Effector CD4-positive, alpha-beta T cell (primary cell): ENCODE measurements around the gene TCP11X1. TPM values are rescaled to one million over a fixed set of nuclear protein-coding genes. Genes with fewer than 3 reads are reported as not detected.
"Not testable (repeated sequence)": the region's sequence is repeated elsewhere in the genome, so short reads cannot be mapped to it uniquely, and the experiment has no call there.

ENCODE experiments used
- DNase-seq: peaks from one replicate; pipeline ENCODE4 v3.0.0-alpha.2; 2020
- total RNA-seq: gene quantifications from one replicate; lab custom pipeline; 2026; lab: John Stamatoyannopoulos, UW

The TCP11X1 gene
- not detected for total RNA-seq

DNA sequence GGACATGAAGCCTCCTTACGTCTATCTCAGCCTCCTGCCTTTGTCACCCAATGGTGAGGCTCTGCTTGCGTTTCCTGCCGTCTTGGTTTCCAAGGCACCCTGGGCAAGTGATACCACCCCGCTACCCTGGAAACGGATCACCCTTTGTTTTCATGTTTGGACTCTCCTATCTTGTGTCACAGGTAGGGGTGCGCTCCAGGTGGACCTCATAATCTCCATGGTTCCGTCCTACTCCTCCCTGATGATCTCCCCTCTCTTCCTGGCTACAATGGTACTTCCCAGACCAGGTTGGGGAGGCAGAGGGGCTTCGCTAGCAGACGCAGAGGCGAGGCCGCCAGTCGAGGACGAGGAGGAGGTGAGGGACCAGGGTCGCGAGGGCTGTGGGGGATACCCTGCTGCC lies at the start of gene TCP11X1:
TSS of gene TCP11X1 (plus strand) at position 316 of the 400 bp plus-strand sequence.
- not testable (repeated sequence) for DNase-seq

DNA sequence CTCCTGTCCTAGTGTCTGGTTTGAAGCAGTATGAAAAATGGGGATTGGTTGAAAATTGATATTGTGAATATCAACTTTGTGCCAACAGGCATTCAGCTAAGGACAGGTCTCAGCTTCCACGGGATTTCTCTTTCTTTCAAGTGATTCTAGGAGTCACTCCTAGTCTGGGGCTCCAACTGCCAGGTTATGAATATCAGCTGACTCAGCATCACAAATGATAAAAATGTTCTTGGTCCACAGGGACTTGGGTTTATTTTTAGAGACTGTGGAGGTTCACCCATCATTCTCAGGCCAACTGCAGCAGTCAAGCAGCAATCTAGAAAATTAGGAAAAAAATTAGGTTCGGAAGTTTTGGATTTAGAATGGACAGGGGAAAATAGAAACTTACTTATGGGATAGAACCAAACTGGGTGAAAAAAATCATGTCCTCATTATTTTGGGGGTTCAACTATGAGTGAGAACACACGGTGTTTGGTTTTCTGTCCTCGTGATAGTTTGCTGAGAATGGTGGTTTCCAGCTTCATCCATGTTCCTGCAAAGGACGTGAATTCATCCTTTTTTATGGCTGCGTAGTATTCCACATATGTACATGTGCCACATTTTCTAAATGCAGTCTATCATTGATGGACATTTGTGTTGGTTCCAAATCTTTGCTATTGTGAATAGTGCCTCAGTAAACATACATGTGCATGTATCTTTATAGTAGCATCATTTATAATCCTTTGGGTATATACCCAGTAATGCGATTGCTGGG lies 29.0 kb upstream of the TCP11X1 start:
- DNase-seq = no peak

DNA sequence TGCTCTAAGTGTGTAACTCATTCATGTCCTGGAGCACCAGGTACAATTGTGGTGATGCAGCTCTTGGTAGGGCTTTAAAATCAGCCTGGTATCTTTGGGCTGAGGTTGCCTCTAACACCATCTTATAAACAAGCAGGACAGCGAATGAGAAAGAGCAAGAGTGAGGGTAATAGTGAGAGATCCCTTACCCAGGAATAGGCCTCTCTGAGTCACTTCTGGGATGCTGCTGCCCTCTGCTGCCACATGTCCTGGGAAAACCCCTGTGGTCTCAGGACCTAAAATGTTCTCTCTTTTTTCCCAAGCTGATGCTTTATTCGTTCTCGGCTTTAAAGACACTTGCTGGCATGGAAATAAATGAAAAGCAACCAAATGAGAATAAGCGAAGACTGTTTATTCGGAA lies 7.2 kb upstream of the TCP11X1 start:
- not testable (repeated sequence) for DNase-seq

DNA sequence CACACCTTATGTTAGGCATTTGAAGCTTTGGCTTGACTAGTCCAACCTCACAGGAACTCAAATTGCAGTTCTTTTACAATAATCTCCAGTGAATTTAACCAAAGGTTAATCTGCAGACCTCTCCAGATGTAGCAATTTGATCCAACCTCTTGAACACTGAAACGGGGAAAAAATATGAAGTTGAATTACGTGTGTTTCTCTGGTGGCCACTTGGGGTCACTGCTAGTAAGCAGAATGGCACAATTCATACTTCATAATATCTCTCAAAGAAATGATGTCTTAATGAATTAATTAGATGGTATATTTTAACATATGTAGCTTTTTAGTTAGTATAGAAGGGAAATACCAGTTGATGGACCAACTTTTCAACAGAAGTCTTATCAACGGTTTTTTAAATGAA lies 1.4 kb downstream of the TCP11X1 start:
- not testable (repeated sequence) for DNase-seq

DNA sequence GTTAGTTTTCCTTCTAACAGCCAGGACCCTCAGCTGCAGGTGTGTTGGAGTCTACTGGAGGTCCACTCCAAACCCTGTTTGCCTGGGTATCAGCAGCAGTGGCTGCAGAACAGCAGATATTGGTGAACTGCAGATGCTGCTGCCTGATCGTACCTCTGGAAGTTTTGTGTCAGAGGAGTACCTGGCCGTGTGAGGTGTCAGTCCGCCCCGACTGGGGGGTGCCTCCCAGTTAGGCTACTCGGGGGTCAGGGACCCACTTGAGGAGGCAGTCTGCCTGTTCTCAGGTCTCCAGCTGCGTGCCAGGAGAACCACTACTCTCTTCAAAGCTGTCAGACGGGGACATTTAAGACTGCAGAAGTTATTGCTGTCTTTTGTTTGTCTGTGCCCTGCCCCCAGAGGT lies 20.6 kb downstream of the TCP11X1 start:
- DNase-seq = not testable (repeated sequence)

DNA sequence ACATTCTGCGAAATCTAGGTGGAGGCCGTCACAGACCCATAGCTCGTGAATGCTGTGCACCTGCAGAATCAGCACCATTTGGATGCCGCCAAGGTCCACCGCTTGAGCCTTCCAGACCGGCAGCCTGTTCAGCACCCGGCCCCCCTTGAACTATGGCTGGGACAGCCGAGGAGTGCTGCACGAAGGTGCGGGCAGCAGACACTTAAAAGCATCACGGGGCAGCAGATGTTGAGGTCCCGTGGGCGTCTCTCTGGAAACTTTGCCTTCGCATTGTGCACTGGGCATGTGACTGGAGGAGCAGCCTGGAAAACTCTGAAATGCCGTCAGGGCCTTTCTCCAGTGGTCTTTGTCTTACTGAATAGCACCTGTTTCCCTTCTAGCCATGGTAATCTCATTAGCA lies 25.2 kb downstream of the TCP11X1 start:
- DNase-seq = peak; percentile 1

DNA sequence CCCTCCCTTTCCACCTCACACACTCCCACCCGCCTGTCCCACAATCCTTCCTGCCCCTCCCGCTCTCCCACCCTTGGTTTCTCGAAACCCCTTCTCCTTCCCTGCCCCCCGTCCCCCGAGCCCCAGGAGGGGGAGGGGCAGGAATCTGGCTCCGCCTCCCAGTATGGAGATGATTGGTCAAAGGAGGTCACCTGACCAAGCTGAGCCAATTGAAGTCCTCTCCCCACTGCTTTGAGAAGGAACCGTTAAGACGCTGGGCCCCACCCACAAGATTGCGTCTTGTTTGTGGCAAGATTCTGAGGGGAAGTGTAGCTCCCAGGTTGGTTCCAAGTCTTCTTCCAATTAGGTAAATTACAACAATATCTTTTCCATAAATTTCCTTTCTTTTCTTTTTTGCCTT lies 31.8 kb downstream of the TCP11X1 start, which contains the start of gene NXF2:
TSS of gene NXF2 (plus strand) at position 275 of the 400 bp plus-strand sequence. CDS start 59,912 bp downstream, outside the sequence.
- DNase-seq = not testable (repeated sequence)

DNA sequence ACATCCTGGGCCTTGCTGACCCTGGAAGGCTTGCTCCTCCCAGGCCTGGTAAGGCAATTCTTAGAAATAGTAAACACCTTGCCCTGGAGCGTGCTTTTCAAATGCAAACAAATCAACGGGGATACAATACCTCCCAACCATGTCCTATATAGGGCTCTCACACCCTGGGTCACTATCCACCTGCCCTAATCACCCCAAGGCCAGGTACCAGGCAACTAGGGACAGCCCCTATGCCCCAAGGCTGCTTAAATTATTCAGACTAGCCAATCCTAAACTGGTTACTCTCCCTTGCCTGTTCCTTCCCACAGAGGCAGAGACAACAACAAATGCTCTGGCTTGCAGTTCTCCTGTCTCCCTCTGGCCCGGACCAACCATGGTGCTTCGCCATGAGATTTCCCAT lies 57.1 kb downstream of the TCP11X1 start:
- not testable (repeated sequence) for DNase-seq
